ENCODE results near the gene BAX. TPM values are rescaled to one million over a fixed set of nuclear protein-coding genes. Genes with fewer than 3 reads are reported as not detected.

The BAX gene
- total RNA-seq, 1 experiment from 2014 or later, result 213 TPM

DNA sequence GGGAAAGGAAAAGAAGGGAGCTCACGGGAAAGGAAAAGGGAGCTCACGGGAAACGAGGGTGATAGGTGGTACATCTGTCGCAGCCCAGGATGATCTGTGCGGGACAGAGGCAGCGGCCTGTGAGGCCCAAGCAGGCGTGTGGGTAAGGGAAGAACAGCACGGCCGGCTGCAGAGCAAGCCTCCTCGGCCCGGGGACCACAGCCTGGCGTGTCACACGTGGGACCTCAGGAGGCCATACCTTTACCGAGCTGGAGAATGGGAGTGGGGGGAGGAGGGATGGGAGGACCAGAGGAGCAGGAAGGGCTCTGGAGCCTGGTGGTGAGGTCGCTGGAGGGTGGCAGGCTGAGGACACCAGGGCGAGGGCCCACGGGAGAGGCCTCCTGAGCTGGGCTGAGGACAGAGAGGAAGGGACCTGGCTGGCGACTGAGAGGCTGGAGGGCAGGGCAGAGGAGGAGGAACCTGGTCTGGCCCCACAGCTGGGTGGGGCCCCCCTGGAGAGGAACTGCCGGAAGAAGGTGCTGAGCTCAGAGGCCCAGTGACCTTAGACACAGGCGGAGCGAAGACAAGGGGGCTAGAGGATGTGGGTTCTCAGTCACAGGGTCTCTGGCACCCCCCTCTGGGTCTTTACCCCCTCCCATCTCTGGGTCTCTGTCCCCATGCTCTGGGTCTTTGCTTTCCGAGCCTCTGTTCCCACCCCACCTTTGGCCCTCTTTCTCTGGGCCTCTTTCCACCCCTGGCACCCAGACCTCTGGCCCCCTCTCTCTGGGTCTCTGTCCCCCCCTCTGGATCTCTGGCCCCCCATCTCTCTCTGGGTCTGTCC, 7.6 kb downstream of the BAX start:
- DNase-seq (ENCODE audit: low spot score), result peak; percentile 91

DNA sequence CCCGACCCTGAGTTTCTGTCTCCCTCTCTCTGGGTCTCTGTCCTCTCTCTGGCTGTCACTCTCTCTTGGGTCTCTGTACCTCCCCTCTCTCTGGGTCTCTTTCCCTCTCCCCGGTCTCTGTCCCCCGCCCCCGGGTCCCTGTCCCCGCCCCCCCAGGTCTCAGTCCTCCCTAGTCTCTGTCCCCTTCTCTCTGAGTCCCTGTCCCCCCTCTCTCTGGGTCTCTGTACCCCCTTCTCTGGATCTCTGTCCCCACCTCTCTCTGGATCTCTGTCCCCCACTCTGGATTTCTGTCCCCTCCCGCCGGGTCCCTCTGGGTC, 8.1 kb downstream of the BAX start:
- DNase-seq (ENCODE audit: low spot score), result no peak

DNA sequence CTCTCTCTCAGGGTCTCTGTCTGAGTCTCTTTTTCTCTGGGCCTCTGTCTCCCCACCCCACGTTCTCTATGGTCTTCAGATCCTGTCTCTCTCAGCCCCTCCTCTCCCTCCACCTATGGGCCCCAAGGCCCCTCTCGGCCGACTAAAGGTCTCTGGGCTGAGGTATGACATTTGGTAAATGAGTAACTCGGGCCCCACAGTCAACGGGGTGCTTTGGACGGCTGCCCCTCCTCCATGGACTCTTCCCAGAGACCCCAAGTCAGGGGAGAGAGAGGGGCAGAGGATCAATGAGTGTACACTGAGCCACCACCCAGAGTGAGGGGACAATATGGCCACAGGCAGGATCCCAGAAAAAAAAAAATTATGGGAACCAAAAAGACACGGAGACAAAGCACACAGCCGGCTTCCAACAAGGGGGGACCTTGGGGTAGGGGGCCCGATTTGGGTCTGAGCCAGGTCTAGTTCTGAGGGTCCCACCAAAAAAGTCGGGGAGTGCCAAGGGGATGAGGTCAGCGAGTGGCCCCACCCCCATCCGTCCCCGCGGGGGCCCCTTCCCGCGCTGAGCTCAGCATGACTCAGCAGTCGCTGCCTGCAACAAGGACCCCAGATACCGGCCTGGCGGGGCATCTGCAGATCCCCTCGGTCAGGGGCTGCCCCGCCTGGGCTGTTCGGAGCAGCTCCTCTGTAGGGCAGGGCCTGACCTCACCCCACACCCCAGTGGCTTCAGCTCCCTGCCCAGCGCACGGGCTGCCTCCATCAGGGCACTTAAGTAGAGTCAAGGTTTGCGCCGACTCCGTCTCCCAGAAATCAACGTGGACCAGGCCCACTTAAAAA, 8.9 kb downstream of the BAX start:
- DNase-seq (ENCODE audit: low spot score), result peak; percentile 80

DNA sequence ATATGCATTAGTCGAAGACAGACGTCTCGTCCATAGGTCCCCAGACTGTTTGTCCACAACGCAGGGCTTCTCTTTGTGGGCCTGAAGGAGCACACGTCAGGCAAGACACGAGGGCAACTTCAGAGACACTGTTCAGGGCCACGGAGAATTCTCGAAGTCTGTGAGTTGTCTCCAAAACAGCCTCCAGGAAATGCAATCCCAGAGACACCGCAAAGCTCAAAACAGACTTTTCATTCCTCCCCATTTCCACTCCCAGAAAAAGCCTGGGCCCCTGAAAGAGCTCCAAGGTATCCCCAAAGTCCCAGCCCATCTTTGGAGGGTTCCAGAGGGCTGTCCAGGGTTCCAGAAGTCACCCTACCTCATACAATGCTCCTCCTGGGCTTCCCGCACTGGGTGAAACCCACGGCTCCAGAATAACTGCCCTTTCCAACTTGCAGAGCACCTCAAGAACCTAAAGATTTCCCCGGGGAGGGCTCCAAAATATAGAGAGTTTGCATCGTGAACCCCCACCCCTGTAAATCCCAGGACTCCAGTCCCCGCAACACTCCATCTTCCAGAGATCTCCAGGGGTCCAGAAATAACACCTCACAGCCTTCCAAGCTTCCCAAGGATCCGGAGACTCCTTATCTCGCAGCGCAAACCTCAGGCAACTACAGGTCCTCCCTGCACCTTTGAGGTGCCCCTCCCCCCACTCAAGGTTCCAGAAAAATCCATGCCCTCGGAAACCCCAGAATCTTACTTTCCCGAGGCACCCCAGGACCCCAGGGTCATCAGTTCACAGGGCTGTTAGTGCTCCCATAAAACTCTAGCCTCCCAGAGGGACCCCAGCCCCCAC, 9.7 kb downstream of the BAX start:
- peak; percentile 76 for DNase-seq (ENCODE audit: low spot score)

DNA sequence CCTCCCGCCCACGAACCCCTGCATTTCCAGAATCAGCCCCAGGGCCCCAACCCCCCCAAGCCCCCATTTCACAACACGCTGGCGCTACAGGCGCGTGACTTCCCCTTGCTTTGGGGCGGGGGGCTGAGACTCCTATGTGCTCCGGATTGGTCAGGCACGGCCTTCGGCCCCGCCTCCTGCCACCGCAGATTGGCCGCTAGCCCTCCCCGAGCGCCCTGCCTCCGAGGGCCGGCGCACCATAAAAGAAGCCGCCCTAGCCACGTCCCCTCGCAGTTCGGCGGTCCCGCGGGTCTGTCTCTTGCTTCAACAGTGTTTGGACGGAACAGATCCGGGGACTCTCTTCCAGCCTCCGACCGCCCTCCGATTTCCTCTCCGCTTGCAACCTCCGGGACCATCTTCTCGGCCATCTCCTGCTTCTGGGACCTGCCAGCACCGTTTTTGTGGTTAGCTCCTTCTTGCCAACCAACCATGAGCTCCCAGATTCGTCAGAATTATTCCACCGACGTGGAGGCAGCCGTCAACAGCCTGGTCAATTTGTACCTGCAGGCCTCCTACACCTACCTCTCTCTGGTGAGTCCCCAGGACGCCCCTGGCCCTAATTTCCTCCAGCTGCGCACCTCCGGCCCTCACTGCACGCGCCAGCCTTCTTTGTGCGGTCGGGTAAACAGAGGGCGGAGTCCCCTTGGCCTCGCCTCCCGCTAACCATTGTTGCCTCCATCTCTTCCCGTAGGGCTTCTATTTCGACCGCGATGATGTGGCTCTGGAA, 10.5 kb downstream of the BAX start, which contains the start of gene FTL:
TSS of gene FTL (plus strand) at position 270 of the 766 bp plus-strand sequence. CDS start at position 469, 199 bp downstream.
- DNase-seq (ENCODE audit: low spot score), result peak; percentile 99

DNA sequence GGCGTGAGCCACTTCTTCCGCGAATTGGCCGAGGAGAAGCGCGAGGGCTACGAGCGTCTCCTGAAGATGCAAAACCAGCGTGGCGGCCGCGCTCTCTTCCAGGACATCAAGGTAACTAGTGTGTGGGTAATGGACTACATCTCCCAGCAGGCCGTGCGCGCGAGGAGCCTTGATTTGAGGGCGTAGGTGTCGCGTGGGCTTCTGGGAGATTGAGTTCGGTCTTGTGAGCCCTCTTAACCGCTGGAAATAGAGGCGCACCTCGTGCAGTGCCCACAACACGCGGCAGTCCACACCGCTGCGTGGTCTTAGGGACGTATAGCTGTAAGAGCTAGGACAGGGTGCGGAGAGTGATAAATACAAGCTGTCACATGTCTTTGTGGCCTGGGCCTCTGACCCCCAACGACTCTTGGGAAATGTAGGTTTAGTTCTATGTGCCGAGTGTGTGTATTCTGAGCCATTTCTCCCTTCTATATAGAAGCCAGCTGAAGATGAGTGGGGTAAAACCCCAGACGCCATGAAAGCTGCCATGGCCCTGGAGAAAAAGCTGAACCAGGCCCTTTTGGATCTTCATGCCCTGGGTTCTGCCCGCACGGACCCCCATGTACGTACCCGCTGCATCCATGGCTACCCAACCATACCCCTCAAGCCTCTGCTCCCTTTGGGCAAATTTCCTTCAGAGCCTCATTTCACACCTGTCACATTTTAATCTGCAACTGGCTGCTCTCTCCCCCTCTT, 11.3 kb downstream of the BAX start:
- peak; percentile 98 for DNase-seq (ENCODE audit: low spot score)

DNA sequence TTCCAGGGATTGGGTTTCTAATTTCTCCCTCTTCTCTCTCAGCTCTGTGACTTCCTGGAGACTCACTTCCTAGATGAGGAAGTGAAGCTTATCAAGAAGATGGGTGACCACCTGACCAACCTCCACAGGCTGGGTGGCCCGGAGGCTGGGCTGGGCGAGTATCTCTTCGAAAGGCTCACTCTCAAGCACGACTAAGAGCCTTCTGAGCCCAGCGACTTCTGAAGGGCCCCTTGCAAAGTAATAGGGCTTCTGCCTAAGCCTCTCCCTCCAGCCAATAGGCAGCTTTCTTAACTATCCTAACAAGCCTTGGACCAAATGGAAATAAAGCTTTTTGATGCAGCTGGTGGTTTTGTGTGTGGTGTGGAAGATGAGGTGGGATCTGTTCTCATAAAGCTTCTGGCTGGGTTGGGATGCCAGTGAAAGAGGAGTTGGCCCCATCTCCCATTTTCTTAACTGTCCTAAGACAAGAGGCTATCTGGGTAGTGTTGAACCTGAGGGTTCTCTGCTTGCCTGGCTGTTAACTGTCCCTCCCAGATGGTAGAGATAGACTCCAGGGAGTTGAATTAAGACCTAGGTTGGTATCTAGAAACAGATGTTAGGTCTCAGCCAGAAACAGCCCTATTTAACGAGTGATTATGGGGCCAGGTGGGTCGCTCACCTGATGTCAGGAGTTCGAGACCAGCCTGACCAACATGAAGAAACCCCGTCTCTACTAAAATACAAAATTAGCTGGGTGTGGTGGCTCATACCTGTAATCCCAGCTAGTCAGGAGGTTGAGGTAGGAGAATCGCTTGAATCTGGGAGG, 12.1 kb downstream of the BAX start:
- DNase-seq (ENCODE audit: low spot score), result peak; percentile 32

DNA sequence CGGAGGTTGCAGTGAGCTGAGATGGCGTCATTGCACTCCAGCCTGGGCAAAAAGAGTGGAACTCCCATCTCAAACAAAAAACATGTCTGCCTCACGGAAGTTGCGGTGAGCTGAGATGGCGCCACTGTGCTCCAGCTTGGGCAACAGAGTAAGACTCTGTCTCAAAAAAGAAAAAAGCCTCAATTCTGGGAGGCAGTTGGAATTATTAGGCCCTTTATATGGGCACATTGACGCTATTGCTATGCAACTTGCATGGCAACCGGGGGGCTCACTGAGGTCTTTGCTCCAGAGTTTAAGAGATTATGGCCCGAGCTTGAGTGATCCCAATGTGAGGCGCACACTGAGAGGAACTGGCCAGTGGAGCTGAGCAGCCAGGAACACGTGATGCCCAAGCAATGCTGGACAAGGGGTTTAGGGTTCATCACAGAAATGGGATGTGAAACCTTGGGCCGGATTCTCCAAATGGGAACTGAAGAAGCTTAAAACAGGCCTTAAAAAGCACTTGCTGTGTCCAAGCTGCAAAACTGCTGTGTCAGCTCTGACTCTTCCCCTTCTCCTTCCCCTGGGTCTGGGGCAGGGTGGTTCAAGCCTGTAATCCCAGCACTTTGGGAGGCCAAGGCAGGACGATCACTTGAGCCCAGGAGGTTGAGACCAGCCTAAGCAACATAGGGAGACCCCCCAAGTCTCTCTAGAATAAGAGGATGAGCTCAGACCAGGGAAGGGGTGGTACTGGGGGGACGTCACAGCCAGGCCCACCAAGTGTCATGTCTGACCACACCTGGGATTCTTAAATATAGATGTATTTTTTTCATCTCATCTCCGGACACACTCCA, 12.9 kb downstream of the BAX start:
- DNase-seq (ENCODE audit: low spot score), result no peak

DNA sequence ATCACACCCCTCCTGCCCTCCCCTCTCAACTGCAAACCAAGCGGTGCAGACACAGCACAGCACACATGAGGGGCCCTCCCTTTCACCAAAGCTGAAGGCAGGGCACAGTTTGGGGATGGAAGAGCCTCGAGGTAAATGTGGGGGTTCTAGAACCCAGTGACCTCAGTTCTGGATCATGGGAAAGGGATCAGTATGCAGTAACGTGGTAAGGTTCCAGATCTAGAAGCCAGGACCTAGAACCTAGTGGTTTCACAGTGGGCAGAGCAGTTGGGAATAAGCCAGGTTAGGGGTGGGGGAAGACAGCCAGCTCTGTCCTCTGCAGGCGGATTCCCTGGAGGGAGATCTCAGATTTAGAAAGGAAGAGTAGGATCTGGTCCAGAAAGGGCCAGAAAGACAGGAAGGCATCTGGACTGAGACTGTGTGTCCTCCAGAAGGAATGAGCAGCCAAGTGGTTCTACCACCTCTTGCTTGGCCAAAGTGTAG, 13.5 kb downstream of the BAX start:
- DNase-seq (ENCODE audit: low spot score), result peak; percentile 31

DNA sequence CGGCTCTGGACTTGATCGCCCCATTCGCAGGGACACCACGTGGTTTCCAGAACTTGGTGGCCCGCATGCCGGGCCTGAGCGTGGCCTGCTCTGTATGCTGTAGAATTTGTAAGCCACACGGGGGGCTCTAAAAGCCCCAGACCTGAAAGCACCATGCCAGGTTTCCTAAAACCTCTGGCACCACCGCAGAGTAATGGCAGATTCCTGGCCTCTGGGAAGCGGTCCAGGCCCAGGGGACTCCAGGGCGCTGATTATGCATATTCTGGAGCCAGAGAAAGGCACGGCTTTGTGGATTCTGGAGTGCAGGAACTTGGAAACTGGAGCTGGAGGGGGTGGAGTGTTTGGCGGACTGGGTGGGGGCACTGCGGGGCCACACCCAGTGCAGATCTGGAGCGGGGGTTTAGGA, 14.1 kb downstream of the BAX start:
- no peak for DNase-seq (ENCODE audit: low spot score)

DNA sequence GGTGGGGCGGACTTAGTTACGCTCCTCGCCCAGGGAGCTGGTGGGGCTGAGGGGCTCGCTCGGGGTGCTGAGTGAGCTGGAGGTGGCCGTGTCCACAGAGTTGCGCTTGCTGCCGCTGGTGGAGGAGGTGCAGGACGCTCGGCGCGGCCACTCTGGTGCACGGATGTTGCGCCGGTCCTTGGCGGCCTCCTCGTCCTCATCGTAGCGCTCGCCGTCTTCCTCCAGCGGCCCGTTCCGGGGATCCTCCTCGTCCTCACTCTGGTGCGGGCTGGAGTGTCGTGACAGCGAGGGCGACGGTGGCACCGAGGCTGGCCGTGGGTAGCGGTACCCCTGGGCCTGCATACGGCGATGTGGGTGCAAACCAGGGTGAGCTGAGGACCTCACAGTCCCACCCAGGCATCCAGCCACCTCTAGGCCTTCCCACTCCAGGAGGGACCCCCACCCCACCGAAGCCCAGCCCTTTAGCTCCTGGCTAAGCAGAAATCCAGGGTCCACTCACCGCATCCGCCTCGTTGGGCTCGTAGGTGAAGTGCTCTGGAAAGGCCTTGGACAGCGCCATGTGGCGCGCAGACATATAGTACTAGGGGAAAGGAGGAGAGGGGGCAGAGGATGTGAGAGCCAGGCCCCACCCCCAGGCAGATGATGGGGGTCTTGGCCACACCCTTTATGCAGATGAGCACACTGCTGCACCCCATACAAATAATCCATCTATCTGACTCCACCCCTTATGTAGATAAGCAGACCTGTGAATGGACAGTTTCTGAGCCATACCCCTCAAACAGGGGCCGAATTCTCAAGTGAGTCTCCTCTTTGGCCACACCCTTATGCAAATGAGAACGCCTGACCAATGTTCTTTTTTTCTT, 14.8 kb downstream of the BAX start:
- DNase-seq (ENCODE audit: low spot score), result no peak

DNA sequence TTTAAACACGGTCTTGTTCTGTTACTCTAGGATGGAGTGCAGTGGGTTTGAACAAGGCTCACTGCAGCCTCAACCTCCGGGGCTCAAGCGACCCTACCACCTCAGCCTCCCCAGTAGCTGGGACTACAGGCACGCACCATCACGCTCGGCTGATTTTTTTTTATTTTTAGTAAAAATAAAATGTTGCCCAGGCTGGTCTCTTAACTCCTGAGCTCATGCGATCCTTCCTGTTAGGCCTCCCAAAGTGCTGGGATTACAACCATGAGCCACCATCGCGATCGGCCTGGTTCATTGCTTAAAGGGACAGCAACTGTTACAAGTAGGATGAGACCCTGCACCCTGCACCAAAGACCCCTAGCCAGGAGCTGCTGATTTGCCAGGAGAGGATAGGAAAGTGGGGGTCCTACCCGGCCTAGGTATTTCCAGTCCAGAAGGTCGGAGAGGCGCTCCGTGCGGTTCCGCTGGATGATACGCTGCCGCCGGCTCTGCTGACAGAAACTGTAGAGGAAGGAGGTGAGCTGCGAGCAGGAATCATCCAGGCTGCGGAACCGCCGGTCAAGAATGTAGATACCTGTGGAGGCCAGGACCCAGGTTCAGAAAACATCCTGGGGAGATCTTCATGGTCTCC, 15.6 kb downstream of the BAX start:
- no peak for DNase-seq (ENCODE audit: low spot score)

DNA sequence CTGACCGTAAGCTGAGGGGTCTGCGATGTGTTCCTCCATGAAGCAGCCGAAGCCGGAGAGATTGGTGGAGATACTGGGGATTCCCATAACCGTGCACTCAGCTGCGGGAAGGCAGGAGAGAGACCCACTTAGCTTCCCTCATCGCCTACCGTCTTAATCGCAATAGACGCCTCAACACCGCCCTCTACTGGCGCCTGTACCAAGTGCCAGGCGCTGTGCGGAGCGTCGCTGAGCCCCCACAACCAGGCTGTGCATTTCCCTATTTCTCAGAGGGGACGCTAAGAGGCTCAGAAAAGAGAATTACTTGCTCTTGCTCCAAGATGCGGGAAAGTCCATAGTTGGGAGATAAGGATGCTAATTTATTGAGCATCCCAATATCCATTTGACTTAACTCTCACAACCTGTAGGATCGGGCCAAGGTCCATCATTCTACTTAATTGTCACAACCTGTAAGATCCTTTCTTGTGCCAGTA, 16.3 kb downstream of the BAX start:
- peak; percentile 97 for DNase-seq (ENCODE audit: low spot score)

DNA sequence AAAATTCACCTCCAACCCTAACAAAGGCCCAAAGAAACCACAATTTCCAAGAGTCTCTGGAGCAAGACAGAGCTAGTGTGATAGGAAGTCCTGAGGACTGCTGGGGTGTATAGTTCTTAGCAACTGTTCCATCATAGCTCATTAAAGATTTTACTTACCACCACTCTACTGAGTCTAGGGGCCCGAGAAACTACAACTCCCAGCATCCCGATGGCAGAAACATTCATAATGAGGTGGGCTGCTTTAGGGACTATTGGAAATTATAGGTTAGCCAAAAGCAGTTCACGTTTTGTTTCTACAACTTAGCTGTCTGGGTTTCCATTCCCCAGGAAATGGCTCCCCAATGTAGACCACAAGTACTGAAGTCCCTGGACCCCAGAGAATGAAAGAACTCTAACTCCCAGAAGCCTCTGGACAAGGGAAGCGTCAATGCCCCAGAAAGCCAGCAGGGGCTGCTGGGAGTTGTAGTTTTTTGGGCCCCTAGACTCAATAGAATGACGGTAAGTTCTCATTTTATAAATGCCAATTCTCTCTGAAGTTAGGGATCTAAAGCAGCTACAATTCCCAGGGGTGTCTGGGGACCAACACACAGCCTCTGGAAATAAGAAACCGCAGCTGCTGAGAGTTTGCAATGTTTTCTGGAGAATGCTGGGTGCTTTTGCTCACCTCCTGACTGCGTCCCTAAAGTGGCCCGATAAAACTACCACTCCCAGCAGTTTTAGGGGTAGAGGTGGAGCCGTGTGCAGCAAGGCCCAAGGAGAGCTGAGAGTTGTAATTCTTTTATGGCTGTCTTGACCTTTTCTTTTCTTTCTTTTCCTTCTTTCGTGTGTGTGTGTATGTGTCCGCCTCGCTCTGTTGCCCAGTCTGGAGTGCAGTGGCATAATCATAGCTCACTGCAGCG, 21.5 kb downstream of the BAX start:
- DNase-seq (ENCODE audit: low spot score), result peak; percentile 68

DNA sequence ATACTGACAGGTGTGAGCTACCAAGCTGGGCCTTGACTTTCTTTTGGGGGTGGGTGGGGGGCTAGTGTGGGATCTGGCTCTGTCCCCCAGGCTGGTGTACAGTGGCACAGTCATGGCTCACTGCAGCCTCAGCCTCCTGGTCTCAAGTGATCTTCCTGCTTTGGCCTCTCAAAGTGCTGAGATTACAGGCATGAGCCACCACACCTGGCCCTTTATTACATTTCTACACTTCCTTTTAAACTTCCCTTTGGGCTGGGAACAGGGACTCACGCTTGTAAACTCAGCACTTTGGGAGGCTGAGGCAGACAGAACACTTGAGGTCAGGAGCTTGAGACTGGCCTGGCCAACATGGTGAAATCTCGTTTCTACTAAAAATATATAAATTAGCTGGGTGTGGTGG, 22.4 kb downstream of the BAX start:
- DNase-seq (ENCODE audit: low spot score), result no peak

DNA sequence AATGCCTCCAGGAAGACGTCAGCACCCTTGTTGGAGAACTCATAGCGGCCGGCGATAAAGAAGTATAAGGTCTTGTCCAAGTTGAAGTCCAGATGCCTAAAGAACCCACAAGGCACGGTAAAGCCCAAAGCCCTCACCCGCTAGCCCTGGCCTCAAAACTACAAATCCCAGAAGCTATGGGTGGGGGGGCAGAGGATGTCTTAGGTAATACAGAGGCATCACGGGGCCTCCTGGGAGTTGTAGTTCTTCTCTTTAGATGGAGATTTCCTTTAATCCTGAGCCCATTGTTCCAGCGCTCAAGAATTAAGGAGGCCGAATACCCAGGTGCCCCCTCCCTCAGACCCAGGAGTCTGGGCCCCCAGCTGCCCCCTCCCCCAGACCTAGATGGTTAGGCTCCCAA, 27.6 kb downstream of the BAX start:
- no peak for DNase-seq (ENCODE audit: low spot score)
